HG02798 (cell line): Measurements from ENCODE around the gene GATAD2B.

ENCODE experiments used
- ATAC-seq: cut with Tn5 transposase; IDR thresholded peaks from one replicate; pipeline ENCODE4 v1.9.1; 2021; ENCODE audit warnings: mild to moderate bottlenecking; ENCODE audit not compliant: unreplicated experiment, poor library complexity

Gene GATAD2B

DNA sequence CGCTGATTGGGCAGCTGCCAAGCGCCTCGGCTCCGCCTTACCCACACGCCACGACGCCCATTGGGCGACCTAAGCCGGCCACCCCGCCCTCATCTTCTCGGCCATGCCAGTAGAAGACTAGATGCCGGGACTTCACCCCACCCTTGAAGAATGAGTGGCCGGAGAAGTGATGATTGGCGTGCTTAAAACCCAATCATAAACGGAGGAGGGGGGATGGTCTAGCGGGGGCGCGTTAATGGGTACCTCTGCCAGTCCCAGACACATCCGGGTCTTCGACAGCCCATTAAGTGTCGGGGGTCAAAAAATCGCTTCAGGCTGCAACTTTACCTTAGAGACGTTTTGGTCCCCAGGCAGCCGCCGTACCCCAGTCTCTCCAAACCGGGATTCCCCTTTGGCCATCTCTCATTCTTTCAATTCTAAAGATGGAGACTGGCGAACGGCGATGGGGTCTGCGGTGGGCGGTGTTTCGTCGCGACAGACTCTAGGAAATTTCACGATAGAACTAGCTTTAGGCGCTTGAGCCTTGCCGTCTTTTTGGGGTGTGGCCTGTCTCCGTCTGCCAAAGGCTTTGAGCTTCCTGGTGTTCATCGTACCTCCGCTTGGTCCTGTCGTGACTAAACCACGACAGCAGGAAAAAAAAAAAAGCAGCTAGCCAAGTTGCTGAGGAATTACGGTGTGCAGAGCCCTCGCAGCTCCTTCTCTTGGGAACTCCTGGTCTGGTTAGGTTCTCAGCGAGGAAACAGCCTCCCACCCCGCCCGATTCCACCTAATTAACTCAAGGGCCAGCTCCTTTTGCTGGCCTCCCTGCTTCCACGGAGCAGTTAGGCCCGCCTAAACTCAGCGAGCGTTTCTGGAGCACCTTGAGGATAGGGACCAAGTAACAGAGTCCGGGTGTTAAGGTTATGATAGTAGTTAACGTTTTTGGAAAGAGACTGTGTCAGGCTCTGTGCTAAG, at the start of gene GATAD2B:
Gene GATAD2B (minus strand): TSS at position 1 of the 954 bp plus-strand sequence. CDS start 94,625 bp downstream, outside the sequence.
- ATAC-seq = peak; percentile 95

DNA sequence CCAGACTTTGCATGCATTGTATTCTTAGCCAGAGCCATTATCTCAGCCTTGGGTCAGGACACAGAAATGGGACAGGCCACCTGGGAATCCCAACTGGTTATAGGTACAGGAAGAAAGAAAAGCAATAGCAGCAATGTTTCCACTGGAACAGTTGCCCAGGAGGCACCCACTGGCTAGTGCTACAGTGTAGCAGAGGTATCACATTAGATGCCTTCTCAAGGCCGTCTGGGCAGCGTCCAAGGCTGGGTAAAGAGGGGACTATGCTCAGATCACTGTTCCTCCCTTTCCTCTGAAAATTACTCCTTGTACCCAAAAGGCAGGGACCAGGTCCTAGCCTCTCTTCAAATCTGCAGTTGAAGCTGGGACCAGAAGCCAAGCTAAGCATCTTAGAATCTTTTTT, 47.6 kb upstream of the GATAD2B start:
- no peak for ATAC-seq

DNA sequence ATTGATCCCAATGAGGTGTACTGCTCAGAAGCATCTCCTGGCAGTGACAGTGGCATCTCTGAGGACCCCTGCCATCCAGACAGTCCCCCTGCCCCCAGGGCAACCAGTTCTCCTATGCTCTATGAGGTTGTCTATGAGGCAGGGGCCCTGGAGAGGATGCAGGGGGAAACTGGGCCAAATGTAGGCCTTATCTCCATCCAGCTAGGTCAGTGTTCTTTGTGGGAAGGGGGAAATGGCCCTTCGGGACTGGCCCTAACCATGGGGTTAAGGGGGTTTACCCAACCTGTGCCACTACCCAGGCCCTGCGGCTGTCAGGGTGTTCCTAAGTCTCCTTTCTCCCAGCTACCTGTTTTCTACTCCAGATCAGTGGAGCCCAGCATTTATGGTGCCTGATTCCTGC, 46.2 kb upstream of the GATAD2B start:
- ATAC-seq = no peak

DNA sequence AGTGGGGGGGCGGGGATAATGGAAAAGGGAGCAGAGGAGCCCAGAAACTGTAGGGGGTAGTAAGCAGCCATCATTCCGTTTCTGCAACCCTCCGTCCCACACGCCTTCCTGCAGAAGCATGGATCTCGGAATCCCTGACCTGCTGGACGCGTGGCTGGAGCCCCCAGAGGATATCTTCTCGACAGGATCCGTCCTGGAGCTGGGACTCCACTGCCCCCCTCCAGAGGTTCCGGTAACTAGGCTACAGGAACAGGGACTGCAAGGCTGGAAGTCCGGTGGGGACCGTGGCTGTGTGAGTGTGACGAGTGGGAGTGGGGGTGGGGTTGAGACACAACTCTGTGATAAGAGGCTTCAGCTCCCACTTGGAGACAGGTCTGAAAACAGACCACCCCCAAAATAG, 45.6 kb upstream of the GATAD2B start:
- ATAC-seq = no peak

DNA sequence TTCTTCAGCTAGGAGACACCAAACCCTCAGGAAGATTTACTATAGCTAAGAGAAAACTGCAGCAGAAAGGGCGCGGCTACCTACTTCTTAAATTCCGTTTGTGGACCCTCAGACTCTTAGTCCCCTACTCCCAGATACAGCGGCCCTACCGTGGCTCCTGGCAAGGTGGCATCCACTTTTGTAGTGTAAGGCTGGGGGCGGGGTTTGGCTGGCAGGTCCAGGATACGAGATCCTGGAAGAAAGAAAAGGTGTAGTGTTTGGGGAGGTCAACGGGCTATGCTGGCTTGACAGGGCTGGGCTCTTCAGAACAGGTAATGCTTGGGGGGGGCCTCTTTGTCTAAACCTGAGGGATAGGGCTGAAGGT, 45.2 kb upstream of the GATAD2B start:
- no peak for ATAC-seq

DNA sequence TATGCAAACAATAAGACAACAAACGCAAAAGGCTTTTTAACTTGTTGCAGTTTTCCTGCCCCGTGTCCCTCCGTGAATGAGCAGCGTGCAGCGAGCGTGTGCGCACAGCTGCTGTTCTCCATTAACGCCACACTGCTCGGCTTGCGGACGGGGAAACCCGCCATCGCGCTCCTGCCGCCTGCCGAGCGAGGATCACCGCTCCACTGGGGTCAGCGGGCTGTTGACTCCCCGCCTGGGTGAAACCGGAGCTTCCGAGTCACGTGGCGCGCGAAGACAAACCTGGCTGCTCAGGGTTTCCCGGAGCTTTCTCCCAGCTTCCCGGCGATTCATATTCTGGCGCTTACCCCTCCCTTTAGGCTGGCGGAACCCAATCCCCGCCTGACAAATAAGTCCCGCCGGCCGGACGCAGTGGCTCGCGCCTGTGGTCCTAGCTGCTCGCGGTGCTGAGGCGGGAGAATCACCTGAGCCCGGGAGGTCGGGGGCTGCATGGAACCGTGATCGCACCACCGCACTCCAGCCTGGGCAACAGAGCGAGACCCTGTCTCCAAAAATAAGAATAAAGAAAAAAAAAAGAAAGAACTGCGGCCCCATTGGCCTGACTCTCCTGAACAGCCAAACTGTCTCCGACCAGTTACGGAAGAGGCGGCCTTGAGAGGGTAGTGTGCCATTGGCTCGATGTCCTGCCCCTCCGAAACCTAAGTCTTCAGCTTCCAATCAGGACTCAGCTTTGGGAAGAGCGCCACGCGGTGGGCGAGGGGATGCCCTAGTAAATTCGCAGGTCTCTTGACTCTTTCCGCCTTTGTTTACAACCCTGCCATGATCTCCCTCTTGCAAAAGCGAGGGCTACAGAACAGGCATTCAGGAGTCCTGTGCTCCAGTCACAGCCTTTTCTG, 44.6 kb upstream of the GATAD2B start, which contains the start of gene CREB3L4:
Gene CREB3L4 (plus strand): TSS at position 796 of the 893 bp plus-strand sequence. CDS start 624 bp downstream, outside the sequence.
- peak; percentile 76 for ATAC-seq

DNA sequence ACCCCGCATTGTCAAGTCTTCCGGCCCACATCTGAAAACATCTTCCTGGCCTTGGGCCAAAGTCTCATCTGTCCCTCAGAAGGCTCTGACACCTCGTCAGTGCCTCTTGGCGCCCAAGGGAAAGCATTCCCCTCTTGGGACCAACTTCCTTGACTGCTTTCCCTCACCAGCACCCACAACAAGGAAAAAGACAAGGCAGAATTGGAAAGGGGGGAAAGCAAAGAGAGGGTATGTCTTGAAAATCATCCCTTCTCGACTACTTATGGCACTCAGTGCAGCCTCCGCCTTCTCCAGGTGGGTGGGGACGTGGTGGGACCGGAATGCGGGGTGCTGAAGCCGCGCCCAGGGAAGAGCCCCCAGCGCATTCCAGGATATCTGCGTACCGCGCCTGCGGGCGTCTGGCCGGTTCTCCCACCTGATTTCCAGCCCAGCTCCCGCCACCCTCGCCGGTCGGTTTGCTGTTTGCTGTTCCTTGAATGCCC, 41.1 kb upstream of the GATAD2B start:
- no peak for ATAC-seq

DNA sequence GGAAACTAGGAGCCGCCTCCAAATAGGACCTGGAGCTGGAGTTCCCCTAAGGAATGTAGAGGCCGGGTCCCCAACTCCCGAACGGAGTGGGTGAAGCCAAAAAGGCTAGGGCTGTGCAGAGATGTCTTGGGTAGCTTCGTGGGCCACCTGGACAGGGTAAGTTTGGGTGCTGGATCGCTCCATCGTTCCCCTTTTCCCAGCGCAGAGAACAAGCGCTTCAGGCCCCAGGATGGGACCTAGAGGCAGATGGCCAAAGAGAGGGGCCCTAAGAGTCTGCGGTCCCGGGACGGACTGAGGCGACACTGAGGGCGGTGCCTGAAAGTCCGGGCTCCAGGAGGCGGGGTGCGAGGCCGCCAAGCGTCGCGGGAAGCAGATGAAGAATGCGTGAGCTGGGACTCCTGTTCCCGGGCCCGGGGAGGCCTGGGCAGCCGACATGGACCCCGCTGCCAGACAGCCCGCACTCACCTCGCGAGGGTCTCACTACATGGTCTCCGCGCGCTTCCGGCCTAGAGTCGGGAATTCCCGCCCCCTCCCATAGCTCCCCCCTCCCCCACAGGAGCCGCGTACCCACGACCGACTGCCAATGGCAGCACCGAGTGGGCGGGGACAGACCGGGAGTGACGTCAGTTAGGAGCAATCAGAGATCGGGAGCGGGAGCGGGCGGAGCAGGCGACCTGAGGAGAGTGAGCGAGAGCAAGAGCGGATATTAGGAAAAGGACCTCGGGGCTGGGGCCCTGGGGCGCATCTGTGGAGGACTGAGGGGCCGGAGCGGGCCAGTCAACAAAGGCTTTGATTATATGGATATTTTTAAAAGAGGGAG, 40.5 kb upstream of the GATAD2B start, which contains the start of gene SLC39A1:
Gene SLC39A1 (minus strand): TSS at position 508 of the 820 bp plus-strand sequence. CDS start 822 bp downstream, outside the sequence.
- ATAC-seq = peak; percentile 61

DNA sequence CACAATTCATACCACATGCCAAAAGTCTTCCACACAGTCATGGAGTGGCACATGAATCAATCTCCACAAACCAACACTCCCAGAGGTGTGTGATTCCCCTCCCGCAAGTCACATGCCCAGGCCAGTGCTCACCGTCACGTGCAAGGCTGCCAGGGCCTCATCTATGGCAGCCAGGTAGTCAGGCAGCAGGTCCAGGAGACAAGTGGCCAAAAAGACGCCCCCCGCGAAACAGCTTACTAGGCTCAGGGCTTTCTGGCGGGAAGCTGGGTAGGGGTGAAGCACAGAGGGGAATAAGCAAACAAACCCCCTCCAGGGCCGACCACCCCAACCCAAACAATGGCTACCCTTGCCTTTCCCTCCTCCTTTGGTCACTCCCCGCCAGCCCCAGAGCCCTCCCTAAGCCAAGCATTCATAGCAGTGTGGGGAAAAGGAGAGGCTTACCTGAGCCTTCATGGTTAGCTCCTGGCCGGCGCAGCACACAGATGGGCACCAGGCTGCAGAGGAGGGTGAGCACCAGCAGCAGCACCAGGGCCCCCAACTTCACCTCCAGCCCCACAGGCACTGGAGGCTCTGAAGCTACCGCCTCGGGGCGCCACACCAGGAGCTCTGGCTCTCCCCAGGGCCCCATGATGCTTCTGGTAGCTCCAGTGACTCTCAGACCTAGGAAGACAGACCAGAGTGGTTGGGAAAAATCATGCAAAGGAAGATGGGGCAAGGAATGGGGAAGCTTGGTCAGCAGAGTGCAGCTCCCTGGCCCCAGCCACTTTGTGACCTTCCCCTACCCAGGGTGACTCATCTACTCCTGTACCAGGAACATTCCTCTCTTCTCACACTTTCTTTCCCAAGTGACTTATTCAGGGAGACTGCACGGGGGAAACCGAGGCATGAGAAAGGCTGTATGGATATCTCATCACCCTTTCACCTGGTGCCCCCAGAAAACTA, 39.6 kb upstream of the GATAD2B start:
- ATAC-seq = no peak

DNA sequence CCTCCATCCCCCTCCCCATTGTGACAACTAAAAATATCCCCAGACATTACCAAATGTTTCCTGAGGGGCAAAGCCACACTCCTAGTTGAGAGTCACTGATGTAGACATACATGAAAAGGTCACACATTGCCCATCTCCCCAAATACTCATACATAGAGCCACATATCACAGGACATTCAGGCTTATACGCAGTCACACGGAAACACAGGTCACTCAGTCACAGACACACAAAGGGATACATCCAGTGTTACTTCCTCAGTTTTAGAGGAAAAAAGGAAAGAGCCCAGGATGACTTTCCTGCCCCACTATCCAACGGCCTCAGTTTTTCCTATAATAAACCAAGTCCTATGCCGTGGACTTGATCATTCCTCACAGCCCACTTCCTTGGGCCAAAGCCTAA, 38.6 kb upstream of the GATAD2B start:
- ATAC-seq = no peak

DNA sequence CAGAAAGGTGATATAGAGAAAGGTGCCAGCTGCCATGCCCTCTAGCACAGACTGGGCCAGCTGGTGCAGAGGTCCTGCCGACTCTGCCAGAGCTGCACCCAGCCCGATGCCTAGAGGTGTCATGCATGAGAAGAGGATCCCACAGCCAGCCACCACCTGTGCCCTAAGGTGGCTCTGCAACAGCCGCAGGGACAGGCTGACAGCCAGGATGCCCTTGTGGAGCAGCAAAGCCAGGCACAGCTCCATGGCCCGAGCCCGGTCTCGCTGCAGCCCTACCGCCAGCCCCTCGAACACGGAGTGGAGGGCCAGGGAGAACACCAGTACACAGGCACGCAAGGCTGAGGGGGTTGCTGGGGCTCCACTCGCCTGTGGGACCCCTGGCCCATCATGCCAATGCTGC, 37.4 kb upstream of the GATAD2B start:
- ATAC-seq = no peak

DNA sequence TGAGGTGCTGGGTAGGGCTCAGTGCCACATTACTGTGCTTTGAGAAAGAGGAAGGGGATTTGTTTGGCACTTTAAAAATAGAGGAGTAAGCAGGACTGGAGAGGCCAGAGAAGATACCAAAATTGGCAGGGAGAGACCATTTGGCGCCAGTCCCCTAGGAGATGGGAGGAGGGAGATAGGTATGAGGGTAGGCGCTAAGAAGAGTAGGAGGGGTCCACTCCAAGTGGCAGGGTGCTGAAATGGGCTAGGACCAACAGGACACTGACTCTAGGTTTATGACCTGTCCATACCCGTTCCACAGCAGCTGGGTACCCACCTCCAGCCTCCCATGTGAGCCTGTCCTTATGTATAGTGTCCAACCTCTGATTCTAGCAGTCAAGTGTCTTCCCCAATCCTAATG, 36.7 kb upstream of the GATAD2B start:
- ATAC-seq = no peak

DNA sequence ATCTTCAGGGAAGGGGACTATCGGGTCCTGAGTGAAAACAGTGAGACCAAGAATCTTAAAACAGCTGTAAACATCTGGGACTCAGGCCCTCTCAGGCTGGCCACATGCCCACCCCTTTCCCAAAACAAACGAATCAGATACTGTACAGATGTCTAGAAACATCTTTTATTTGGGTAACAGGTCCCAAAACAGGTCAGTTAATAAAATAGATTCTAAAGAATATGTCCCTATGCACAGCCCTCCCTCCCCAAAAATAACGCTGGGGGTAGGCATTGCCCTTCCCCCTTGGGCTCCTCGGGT, 36.1 kb upstream of the GATAD2B start:
- ATAC-seq = no peak

DNA sequence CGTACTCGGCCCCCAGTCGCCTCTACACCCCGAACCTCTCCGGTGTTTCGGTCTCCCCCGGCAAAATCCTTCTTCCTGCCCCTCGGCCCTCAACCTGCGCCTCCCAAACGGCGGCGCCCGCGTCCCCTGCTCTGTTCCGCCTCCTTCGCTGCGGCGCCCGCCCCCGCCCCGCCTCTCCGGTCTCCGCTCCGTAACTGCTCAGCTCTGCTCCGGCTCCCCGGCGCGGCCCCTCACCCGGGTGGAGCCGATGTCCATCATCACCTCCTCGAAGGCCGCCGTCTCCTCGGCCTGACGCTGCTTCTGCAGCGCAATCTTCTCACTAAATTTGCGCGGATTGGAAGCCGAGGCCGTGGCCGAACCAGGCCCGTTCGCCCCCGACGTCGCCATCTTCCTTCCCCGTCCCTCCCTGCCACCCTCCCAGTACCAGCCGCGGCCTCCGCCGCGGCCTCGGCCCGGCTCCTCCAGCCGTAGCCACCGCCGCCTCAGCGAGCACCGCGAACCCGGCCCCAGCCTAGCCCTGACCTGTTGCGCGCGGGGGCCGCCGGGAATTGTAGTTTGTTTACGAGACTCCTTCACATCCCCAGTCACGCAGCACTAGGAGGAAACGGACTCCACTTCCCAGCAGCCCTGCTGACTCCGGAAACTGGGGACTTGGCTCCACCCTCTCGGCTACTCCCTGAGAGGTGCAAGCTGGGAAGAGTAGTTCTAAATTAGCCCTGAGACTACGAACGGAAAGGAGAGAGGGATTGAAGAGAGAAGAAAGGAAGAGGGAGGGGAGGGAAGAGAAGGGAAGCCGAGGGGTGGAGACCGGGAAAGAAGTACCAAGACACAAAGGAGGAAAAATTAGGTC, 35.6 kb upstream of the GATAD2B start, which contains the start of gene CRTC2:
Gene CRTC2 (minus strand): TSS at position 502 of the 850 bp plus-strand sequence. CDS start 115 bp downstream, at position 387.
- ATAC-seq = peak; percentile 85

DNA sequence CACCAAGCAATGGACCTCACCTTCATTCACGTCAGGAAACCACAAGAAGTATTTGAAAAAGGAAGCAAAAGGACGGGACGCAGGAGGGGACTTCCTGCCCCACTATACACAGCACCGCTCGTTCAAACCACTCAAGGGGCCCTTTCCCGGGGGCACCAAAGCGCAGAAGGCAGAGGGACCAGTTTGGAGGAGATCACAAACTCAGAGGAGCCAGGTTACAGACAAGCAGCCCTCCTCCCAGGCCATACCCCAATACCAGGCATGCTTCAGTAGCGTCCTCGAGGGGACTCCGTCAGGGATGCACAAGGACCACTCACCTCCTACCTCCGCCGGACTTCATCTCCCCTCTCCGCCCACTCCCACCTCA, 35.0 kb upstream of the GATAD2B start:
- peak; percentile 8 for ATAC-seq

DNA sequence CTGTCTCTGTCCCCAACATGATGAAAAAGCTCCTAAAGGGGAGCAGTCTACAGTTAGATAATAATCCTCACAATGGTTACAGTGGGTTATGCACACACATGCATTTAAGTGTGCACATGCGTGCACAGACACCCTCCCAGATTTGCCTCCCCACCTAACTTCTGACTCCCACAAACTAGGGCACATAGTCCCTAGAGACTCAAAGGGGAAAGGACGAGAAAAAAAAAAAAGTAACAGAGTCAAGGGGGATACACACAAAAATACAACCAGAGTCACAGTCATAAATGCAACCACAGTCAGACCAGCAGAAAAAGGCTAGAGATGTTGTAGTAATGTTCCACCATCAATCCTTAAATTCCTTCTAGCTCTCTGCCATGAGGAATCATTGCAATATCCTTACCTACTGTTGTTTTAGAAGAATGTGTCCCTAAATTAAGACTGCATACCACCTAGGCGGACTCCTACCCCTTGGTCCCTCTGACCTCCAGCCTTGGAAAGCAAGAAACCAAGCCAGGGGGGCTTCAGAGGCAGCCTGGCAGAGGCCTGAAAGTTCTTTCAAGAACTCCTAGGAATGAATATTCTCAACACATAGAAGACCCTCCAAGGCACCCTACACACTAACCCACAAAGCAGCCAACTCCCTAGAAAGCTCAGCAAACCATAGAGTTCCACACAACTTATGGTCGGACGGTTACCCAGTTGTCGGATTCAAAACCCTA, 34.4 kb upstream of the GATAD2B start:
- ATAC-seq = no peak

DNA sequence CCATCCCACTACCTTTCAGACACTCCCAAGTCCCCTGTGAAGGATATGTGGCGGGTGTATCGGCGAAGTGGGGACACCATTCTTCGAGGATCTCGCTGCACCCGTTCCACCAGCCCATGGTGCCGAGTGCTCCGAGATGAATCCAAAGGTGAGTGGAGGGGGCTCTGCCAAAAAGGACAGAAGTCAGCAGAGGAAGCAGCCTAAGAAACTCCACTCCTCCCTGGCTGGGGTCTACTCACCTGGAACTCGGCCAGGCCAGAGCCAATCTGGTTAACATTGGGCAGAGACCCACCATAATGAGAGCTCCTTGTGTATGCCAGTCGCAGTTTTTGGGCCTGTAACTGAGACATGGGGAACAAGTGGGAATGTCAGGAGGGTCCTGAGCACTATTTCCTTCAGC, 32.1 kb upstream of the GATAD2B start:
- no peak for ATAC-seq
